Measurements from ENCODE around the gene AFAP1. TPM values are rescaled to one million over a fixed set of nuclear protein-coding genes. Genes with fewer than 3 reads are reported as not detected.

Gene AFAP1
- total RNA-seq, 4 donors from 2014 or later = 15.8 to 42.9 (median 31.3) TPM

GRCh38 chr4:7805533-7806337 lies 133.9 kb downstream of the AFAP1 start:
- DNase-seq = peak in 1 of 3 donors; percentile 45
- H3K27me3 ChIP-seq = no peaks in the 10 kb centered on the region
- no peak overlapping the region for H3K4me3 ChIP-seq
- H3K4me1 ChIP-seq = peaks cover 0 to 35% (median 0%) of the 10 kb centered on the region in 4 donors
- no peaks in the 10 kb centered on the region for H3K9me3 ChIP-seq
- peak overlapping the region; percentile 19 to 73 (median 62) for H3K27ac ChIP-seq
- H3K36me3 ChIP-seq = peaks cover 0 to 21% (median 0%) of the 10 kb centered on the region in 3 donors
- TF ChIP-seq POLR2A (IDR thresholded peaks at IDR 0.05) (no peak), CTCF (IDR thresholded peaks at IDR 0.05) (no peak)

- H3K4me3 ChIP-seq = no peak overlapping the region
- H3K27ac ChIP-seq = peak overlapping the region in 2 of 4 donors; percentile 6 to 73
- peaks cover 0 to 33% (median 0%) of the 10 kb centered on the region in 4 donors for H3K4me1 ChIP-seq
- H3K36me3 ChIP-seq = peaks cover 0 to 29% (median 0%) of the 10 kb centered on the region in 3 donors
- TF ChIP-seq CTCF (IDR thresholded peaks at IDR 0.05) (no peak), POLR2A (IDR thresholded peaks at IDR 0.05) (no peak)
- H3K27me3 ChIP-seq = no peaks in the 10 kb centered on the region
- no peak for DNase-seq
- no peaks in the 10 kb centered on the region for H3K9me3 ChIP-seq
Measured at GRCh38 chr4:7804756-7805385, 134.8 kb downstream of the AFAP1 start.

GRCh38 chr4:7803992-7804755 lies 135.5 kb downstream of the AFAP1 start:
- Histone ChIP-seq H3K27me3 (no peaks in the 10 kb centered on the region), H3K36me3 (peaks cover 0 to 31% (median 0%) of the 10 kb centered on the region in 3 donors), H3K4me3 (no peak overlapping the region), H3K4me1 (peaks cover 0 to 33% (median 0%) of the 10 kb centered on the region in 4 donors), H3K27ac (peak overlapping the region in 2 of 4 donors; percentile 6 to 73), H3K9me3 (no peaks in the 10 kb centered on the region)
- DNase-seq = peak; percentile 71 to 93 (median 89)
- TF ChIP-seq CTCF (IDR thresholded peaks at IDR 0.05) (peak; percentile 76 to 91 (median 88)), POLR2A (IDR thresholded peaks at IDR 0.05) (no peak)

- no peaks in the 10 kb centered on the region for H3K9me3 ChIP-seq
- H3K27me3 ChIP-seq = no peaks in the 10 kb centered on the region
- no peak overlapping the region for H3K4me3 ChIP-seq
- peak in 1 of 3 donors; percentile 32 for DNase-seq
- H3K27ac ChIP-seq = no peak overlapping the region
- H3K4me1 ChIP-seq = peaks cover 0 to 32% (median 0%) of the 10 kb centered on the region in 4 donors
- H3K36me3 ChIP-seq = peaks cover 0 to 33% (median 0%) of the 10 kb centered on the region in 3 donors
- TF ChIP-seq CTCF (IDR thresholded peaks at IDR 0.05) (no peak), POLR2A (IDR thresholded peaks at IDR 0.05) (no peak)
Measured at GRCh38 chr4:7803371-7803770, 136.3 kb downstream of the AFAP1 start.

GRCh38 chr4:7802093-7802726 lies 137.5 kb downstream of the AFAP1 start:
- no peak overlapping the region for H3K27ac ChIP-seq
- TF ChIP-seq CTCF (IDR thresholded peaks at IDR 0.05) = peak; percentile 58 to 93 (median 86)
- TF ChIP-seq POLR2A (IDR thresholded peaks at IDR 0.05) = peak in 1 of 2 donors; percentile 11

More at GRCh38 chr4:7802093-7802726, 137.5 kb downstream of the AFAP1 start:
- H3K4me3 ChIP-seq = no peak overlapping the region
- H3K4me1 ChIP-seq = peaks cover 0 to 21% (median 0%) of the 10 kb centered on the region in 4 donors
- H3K9me3 ChIP-seq = no peaks in the 10 kb centered on the region
- peak; percentile 64 to 90 (median 77) for DNase-seq
- peaks cover 0 to 35% (median 0%) of the 10 kb centered on the region in 3 donors for H3K36me3 ChIP-seq
- H3K27me3 ChIP-seq = no peaks in the 10 kb centered on the region

All from Peyer's patch (tissue), 4 donors.